GM23338 (cell line): ENCODE results near the gene MUC5B. TPM values are rescaled to one million over a fixed set of nuclear protein-coding genes. Genes with fewer than 3 reads are reported as not detected.

Experiments
- ATAC-seq: fragments of 200-7000 bp; cut with Tn5 transposase; 3 replicates; pipeline ENCODE4 v1.9.1; 2020
- DNase-seq: peaks from one replicate; pipeline ENCODE4 v3.0.0-alpha.2; 2015; ENCODE audit warnings: low spot score
- H2AFZ ChIP-seq: fragments of 200-600 bp; sonication (generic); 2 replicates; pipeline ENCODE4 v1.8.0; 2016; ENCODE audit warnings: antibody characterized with exemption, mild to moderate bottlenecking, moderate library complexity
- H3F3A ChIP-seq: fragments of 200-600 bp; sonication (generic); replicated peaks from 2 replicates; pipeline ENCODE4 v1.8.0; 2017; ENCODE audit warnings: antibody characterized with exemption, mixed run types, low read depth
- H3K27ac ChIP-seq: fragments of 200-600 bp; sonication (generic); 2 replicates; pipeline ENCODE4 v1.6.1; 2016; ENCODE audit warnings: low read depth
- H3K27me3 ChIP-seq: fragments of 200-600 bp; sonication (generic); 2 replicates; pipeline ENCODE4 v1.8.0; 2016; ENCODE audit warnings: mild to moderate bottlenecking, mixed run types, moderate library complexity; ENCODE audit not compliant: insufficient read depth
- H3K36me3 ChIP-seq: fragments of 200-600 bp; sonication (generic); 2 replicates; pipeline ENCODE4 v1.8.0; 2016; ENCODE audit warnings: mild to moderate bottlenecking; ENCODE audit not compliant: insufficient read depth
- H3K4me1 ChIP-seq: fragments of 200-600 bp; sonication (generic); 2 replicates; pipeline ENCODE4 v1.8.0; 2016; ENCODE audit warnings: mild to moderate bottlenecking, moderate library complexity; ENCODE audit not compliant: insufficient read depth
- H3K4me2 ChIP-seq: fragments of 200-600 bp; sonication (generic); 2 replicates; pipeline ENCODE4 v1.7.1; 2017; ENCODE audit warnings: mixed run types
- H3K4me3 ChIP-seq: fragments of 200-600 bp; sonication (generic); 2 replicates; pipeline ENCODE4 v1.6.1; 2016; ENCODE audit warnings: mixed run types
- H3K79me2 ChIP-seq: fragments of 200-600 bp; sonication (generic); replicated peaks from 2 replicates; pipeline ENCODE4 v1.8.0; 2017; ENCODE audit warnings: mild to moderate bottlenecking; ENCODE audit not compliant: insufficient read depth
- H3K9me2 ChIP-seq: fragments of 200-600 bp; sonication (generic); 2 replicates; pipeline ENCODE4 v1.8.0; 2017; ENCODE audit not compliant: insufficient read depth
- H4K20me1 ChIP-seq: fragments of 200-600 bp; sonication (generic); replicated peaks from 2 replicates; pipeline ENCODE4 v1.8.0; 2017; ENCODE audit warnings: mild to moderate bottlenecking; ENCODE audit not compliant: insufficient read depth
- H3K27ac Mint-ChIP-seq: 2 replicates; pipeline ENCODE4 v1.8.0; 2020; ENCODE audit warnings: inconsistent platforms, mild to moderate bottlenecking, moderate library complexity, mixed read lengths
- H3K27me3 Mint-ChIP-seq: 3 replicates; pipeline ENCODE4 v1.8.0; 2022; ENCODE audit warnings: low read depth, mild to moderate bottlenecking, moderate library complexity, mixed read lengths, inconsistent platforms; ENCODE audit not compliant: insufficient read depth, poor library complexity
- H3K36me3 Mint-ChIP-seq: 3 replicates; pipeline ENCODE4 v1.8.0; 2021; ENCODE audit warnings: low read depth, mild to moderate bottlenecking, inconsistent platforms, moderate library complexity, mixed read lengths
- H3K4me1 Mint-ChIP-seq: 3 replicates; pipeline ENCODE4 v1.8.0; 2020; ENCODE audit warnings: mild to moderate bottlenecking, inconsistent platforms, mixed read lengths
- H3K4me3 Mint-ChIP-seq: 3 replicates; pipeline ENCODE4 v1.8.0; 2021; ENCODE audit warnings: moderate library complexity, mild to moderate bottlenecking, inconsistent platforms, mixed read lengths
- H3K9me3 Mint-ChIP-seq: 3 replicates; pipeline ENCODE4 v1.8.0; 2020; ENCODE audit warnings: moderate library complexity, mild to moderate bottlenecking, inconsistent platforms, mixed read lengths
- CREB1 ChIP-seq: fragments of 250-450 bp; sonication (Bioruptor Pico); IDR thresholded peaks from 2 replicates; pipeline ENCODE4 v1.5.0; 2020; ENCODE audit warnings: low read depth, mild to moderate bottlenecking, moderate library complexity
- EZH2 ChIP-seq: fragments of 200-600 bp; sonication (generic); IDR thresholded peaks from one replicate; pipeline ENCODE4 v1.8.0; 2017; ENCODE audit warnings: antibody characterized with exemption, mild to moderate bottlenecking, low read depth; ENCODE audit not compliant: unreplicated experiment
- EZH2phosphoT487 ChIP-seq: fragments of 200-600 bp; sonication (generic); IDR thresholded peaks from one replicate; pipeline ENCODE4 v1.8.1; 2018; ENCODE audit warnings: antibody characterized with exemption; ENCODE audit not compliant: unreplicated experiment
- JUNB ChIP-seq: IDR thresholded peaks from one replicate; pipeline ENCODE4 v1.6.1; 2016; ENCODE audit warnings: antibody characterized with exemption; ENCODE audit not compliant: unreplicated experiment
- NANOG ChIP-seq: IDR thresholded peaks from 2 replicates; pipeline ENCODE4 v1.6.1; 2016; ENCODE audit warnings: antibody characterized with exemption, borderline replicate concordance
- POLR2AphosphoS5 ChIP-seq: IDR thresholded peaks from 2 replicates; pipeline ENCODE4 v1.6.1; 2016; ENCODE audit warnings: antibody characterized with exemption, low read depth
- STAT1 ChIP-seq: IDR thresholded peaks from one replicate; pipeline ENCODE4 v1.6.1; 2016; ENCODE audit warnings: antibody characterized with exemption; ENCODE audit not compliant: unreplicated experiment
- ZNF114 ChIP-seq: fragments of 250-450 bp; sonication (Bioruptor Pico); IDR thresholded peaks from 2 replicates; pipeline ENCODE4 v1.5.0; 2020; ENCODE audit warnings: mild to moderate bottlenecking, moderate library complexity
- ZNF331 ChIP-seq: fragments of 250-450 bp; sonication (Bioruptor Pico); IDR thresholded peaks from 2 replicates; pipeline ENCODE4 v1.5.0; 2020; ENCODE audit warnings: low read depth, mild to moderate bottlenecking, moderate library complexity
- polyA plus RNA-seq: library from polyadenylated mRNA; unstranded; fragments of >200 nt; fragmentation: Nextera tagmentation; extraction: Ambion mirVana; gene quantifications from 2 replicates; pipeline ENCODE4 v1.2.1, GENCODE V29; 2016
- total RNA-seq: library from RNA; depleted of rRNA; stranded (reverse); fragments of >200 nt; shearing (Covaris generic); gene quantifications from 2 replicates; pipeline ENCODE4 v1.2.3, GENCODE V29; 2014
- TF ChIP-seq, protein P1 (sequence below): IDR thresholded peaks from 2 replicates; pipeline ENCODE4 v1.6.1; 2016; ENCODE audit warnings: antibody characterized with exemption
- TF ChIP-seq, protein P2 (sequence below): IDR thresholded peaks from one replicate; pipeline ENCODE4 v1.6.1; 2018; ENCODE audit warnings: antibody characterized with exemption; ENCODE audit not compliant: unreplicated experiment
- TF ChIP-seq, protein P3 (sequence below), 2 experiments: fragments of 200-600 bp in 1 of 2; sonication (generic) in 1 of 2; conservative IDR thresholded peaks; 2 replicates each; pipeline versions ENCODE4 v1.5.1 to v1.6.1; 2016 to 2017; ENCODE audit warnings: antibody characterized with exemption in 2 of 2, low read depth in 2 of 2, mild to moderate bottlenecking in 2 of 2, moderate library complexity in 1 of 2
- TF ChIP-seq, protein P4 (sequence below): fragments of 250-450 bp; sonication (Bioruptor Pico); IDR thresholded peaks from 2 replicates; pipeline ENCODE4 v1.5.0; 2020; ENCODE audit warnings: mild to moderate bottlenecking, moderate library complexity

MUC5B gene
- total and polyA plus RNA-seq, 2 experiments from 2014 or later, result 0.18 to 0.90 TPM

DNA sequence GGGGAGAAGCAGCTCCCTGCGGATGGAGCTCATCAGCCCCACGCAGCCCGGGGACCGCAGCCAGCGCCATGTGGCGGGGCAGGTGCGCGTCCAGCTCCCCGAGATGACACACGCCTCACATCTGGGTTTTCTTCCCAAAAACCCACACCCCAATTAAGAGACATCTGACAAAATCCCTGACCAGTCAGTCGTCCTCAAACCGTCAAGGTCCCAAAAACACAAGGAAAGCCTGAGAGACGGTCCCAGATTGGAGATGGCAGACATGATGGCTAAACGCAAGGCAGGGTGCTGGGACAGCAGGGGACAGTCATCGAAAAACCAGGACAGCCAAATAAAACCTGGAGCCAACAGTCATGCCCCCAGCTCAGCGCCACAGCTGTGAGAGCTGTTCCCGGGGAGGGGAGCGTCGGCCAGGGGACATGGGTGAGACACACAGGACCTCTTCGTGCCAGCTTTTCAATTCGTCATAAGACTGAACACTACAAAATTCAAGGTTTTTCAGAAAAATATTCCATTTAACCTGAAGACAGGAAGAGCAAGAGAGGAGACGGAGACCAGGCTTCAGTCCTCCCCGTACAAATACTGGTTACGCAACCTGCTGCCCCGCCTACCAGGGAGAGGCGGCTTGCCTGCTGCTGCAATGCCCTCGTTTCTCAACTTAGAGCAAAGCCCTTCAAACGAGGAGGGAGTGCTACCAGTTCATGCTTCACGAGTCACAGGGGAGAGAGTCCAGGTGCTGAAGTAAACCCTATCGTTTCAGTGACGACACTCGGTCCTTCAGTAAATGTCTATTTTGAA is 76.0 kb downstream of the MUC5B start:
- no peaks in the 10 kb centered on the region for H3K9me2 ChIP-seq
- TF ChIP-seq, protein P1, sequence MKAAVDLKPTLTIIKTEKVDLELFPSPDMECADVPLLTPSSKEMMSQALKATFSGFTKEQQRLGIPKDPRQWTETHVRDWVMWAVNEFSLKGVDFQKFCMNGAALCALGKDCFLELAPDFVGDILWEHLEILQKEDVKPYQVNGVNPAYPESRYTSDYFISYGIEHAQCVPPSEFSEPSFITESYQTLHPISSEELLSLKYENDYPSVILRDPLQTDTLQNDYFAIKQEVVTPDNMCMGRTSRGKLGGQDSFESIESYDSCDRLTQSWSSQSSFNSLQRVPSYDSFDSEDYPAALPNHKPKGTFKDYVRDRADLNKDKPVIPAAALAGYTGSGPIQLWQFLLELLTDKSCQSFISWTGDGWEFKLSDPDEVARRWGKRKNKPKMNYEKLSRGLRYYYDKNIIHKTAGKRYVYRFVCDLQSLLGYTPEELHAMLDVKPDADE, result no peak
- no peak for TF ChIP-seq EZH2phosphoT487
- TF ChIP-seq STAT1, result no peak
- no peak for TF ChIP-seq JUNB
- TF ChIP-seq CREB1, result no peak
- TF ChIP-seq NANOG, result no peak
- TF ChIP-seq ZNF114 (CRISPR knock-in tag), result no peak
- TF ChIP-seq, protein P2, sequence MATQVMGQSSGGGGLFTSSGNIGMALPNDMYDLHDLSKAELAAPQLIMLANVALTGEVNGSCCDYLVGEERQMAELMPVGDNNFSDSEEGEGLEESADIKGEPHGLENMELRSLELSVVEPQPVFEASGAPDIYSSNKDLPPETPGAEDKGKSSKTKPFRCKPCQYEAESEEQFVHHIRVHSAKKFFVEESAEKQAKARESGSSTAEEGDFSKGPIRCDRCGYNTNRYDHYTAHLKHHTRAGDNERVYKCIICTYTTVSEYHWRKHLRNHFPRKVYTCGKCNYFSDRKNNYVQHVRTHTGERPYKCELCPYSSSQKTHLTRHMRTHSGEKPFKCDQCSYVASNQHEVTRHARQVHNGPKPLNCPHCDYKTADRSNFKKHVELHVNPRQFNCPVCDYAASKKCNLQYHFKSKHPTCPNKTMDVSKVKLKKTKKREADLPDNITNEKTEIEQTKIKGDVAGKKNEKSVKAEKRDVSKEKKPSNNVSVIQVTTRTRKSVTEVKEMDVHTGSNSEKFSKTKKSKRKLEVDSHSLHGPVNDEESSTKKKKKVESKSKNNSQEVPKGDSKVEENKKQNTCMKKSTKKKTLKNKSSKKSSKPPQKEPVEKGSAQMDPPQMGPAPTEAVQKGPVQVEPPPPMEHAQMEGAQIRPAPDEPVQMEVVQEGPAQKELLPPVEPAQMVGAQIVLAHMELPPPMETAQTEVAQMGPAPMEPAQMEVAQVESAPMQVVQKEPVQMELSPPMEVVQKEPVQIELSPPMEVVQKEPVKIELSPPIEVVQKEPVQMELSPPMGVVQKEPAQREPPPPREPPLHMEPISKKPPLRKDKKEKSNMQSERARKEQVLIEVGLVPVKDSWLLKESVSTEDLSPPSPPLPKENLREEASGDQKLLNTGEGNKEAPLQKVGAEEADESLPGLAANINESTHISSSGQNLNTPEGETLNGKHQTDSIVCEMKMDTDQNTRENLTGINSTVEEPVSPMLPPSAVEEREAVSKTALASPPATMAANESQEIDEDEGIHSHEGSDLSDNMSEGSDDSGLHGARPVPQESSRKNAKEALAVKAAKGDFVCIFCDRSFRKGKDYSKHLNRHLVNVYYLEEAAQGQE, result no peak
- TF ChIP-seq, protein P3, sequence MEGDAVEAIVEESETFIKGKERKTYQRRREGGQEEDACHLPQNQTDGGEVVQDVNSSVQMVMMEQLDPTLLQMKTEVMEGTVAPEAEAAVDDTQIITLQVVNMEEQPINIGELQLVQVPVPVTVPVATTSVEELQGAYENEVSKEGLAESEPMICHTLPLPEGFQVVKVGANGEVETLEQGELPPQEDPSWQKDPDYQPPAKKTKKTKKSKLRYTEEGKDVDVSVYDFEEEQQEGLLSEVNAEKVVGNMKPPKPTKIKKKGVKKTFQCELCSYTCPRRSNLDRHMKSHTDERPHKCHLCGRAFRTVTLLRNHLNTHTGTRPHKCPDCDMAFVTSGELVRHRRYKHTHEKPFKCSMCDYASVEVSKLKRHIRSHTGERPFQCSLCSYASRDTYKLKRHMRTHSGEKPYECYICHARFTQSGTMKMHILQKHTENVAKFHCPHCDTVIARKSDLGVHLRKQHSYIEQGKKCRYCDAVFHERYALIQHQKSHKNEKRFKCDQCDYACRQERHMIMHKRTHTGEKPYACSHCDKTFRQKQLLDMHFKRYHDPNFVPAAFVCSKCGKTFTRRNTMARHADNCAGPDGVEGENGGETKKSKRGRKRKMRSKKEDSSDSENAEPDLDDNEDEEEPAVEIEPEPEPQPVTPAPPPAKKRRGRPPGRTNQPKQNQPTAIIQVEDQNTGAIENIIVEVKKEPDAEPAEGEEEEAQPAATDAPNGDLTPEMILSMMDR (conservative IDR thresholded peaks at IDR 0.05; ENCODE audit: low read depth in 2 of 2), result no peak
- TF ChIP-seq, protein P4, sequence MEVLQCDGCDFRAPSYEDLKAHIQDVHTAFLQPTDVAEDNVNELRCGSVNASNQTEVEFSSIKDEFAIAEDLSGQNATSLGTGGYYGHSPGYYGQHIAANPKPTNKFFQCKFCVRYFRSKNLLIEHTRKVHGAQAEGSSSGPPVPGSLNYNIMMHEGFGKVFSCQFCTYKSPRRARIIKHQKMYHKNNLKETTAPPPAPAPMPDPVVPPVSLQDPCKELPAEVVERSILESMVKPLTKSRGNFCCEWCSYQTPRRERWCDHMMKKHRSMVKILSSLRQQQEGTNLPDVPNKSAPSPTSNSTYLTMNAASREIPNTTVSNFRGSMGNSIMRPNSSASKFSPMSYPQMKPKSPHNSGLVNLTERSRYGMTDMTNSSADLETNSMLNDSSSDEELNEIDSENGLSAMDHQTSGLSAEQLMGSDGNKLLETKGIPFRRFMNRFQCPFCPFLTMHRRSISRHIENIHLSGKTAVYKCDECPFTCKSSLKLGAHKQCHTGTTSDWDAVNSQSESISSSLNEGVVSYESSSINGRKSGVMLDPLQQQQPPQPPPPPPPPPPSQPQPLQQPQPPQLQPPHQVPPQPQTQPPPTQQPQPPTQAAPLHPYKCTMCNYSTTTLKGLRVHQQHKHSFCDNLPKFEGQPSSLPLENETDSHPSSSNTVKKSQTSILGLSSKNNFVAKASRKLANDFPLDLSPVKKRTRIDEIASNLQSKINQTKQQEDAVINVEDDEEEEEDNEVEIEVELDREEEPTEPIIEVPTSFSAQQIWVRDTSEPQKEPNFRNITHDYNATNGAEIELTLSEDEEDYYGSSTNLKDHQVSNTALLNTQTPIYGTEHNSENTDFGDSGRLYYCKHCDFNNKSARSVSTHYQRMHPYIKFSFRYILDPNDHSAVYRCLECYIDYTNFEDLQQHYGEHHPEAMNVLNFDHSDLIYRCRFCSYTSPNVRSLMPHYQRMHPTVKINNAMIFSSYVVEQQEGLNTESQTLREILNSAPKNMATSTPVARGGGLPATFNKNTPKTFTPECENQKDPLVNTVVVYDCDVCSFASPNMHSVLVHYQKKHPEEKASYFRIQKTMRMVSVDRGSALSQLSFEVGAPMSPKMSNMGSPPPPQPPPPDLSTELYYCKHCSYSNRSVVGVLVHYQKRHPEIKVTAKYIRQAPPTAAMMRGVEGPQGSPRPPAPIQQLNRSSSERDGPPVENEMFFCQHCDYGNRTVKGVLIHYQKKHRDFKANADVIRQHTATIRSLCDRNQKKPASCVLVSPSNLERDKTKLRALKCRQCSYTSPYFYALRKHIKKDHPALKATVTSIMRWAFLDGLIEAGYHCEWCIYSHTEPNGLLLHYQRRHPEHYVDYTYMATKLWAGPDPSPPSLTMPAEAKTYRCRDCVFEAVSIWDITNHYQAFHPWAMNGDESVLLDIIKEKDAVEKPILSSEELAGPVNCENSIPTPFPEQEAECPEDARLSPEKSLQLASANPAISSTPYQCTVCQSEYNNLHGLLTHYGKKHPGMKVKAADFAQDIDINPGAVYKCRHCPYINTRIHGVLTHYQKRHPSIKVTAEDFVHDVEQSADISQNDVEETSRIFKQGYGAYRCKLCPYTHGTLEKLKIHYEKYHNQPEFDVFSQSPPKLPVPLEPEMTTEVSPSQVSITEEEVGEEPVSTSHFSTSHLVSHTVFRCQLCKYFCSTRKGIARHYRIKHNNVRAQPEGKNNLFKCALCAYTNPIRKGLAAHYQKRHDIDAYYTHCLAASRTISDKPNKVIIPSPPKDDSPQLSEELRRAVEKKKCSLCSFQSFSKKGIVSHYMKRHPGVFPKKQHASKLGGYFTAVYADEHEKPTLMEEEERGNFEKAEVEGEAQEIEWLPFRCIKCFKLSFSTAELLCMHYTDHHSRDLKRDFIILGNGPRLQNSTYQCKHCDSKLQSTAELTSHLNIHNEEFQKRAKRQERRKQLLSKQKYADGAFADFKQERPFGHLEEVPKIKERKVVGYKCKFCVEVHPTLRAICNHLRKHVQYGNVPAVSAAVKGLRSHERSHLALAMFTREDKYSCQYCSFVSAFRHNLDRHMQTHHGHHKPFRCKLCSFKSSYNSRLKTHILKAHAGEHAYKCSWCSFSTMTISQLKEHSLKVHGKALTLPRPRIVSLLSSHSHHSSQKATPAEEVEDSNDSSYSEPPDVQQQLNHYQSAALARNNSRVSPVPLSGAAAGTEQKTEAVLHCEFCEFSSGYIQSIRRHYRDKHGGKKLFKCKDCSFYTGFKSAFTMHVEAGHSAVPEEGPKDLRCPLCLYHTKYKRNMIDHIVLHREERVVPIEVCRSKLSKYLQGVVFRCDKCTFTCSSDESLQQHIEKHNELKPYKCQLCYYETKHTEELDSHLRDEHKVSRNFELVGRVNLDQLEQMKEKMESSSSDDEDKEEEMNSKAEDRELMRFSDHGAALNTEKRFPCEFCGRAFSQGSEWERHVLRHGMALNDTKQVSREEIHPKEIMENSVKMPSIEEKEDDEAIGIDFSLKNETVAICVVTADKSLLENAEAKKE, result no peak
- no peak for TF ChIP-seq POLR2AphosphoS5
- TF ChIP-seq ZNF331 (CRISPR knock-in tag), result no peak
- TF ChIP-seq EZH2, result no peak
- Mint-ChIP-seq H3K27ac (no peak overlapping the region), H3K27me3 (peaks cover 2% of the 10 kb centered on the region), H3K4me1 (peaks cover 31% of the 10 kb centered on the region), H3K4me3 (no peak overlapping the region), H3K36me3 (peaks cover 2% of the 10 kb centered on the region; the same call in 2 of the 3 replicates), H3K9me3 (no peaks in the 10 kb centered on the region; the same call in 2 of the 3 replicates)
- no peaks in the 10 kb centered on the region; the same call in 1 of the 2 replicates for H4K20me1 ChIP-seq
- H3K4me3 ChIP-seq, result no peak overlapping the region
- DNase-seq, result peak; percentile 46
- peak; percentile 55 for ATAC-seq
- H2AFZ ChIP-seq, result no peak overlapping the region
- H3K27ac ChIP-seq, result no peak overlapping the region
- 0 out of 2 replicates have a peak, but pooled peaks cover 3% of the 10 kb centered on the region for H3F3A ChIP-seq
- no peaks in the 10 kb centered on the region for H3K36me3 ChIP-seq
- H3K79me2 ChIP-seq, result peaks cover 63% of the 10 kb centered on the region
- no peaks in the 10 kb centered on the region for H3K27me3 ChIP-seq
- H3K4me2 ChIP-seq, result no peak overlapping the region
- 0 out of 2 replicates have a peak, but pooled peaks cover 5% of the 10 kb centered on the region for H3K4me1 ChIP-seq
